Left renal cortex interstitium (tissue), 4 donors: ENCODE results near the gene PHF3. TPM values are rescaled to one million over a fixed set of nuclear protein-coding genes. Genes with fewer than 3 reads are reported as not detected.
"Not testable (repeated sequence)": the region's sequence is repeated elsewhere in the genome, so short reads cannot be mapped to it uniquely, and the experiment has no call there.

Experiments
- DNase-seq, 4 donors: peaks; one replicate each; pipeline ENCODE4 v3.0.0-alpha.2; 2013; ENCODE audit warnings: low read depth in 4 of 4, low spot score in 2 of 4, missing footprints in 1 of 4
- polyA plus RNA-seq, 4 donors: library from polyadenylated mRNA; unstranded; fragments of 120-200 nt; gene quantifications; one replicate each; pipeline ENCODE4 v1.2.1, GENCODE V29; 2013; ENCODE audit not compliant: insufficient read length in 4 of 4

PHF3 gene
- polyA plus RNA-seq, 4 donors: 55.4 to 68.6 (median 58.9) TPM

DNA sequence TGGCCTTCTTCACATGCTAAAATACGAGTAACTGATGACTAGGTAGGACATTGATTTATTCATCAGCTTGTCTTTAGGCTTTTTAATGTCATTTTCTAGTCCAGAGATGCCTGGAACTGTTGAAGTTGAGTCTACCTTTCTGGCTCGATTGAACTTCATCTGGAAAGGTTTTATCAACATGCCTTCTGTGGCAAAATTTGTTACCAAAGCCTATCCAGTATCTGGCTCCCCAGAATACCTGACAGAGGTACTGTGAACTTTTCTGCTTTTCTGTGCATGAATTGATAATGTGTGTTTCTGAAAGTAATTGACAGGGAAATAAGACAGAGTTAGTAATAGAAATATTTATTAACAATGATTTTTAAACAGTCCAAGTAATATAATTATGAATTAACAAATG is 71.0 kb downstream of the PHF3 start:
- no peak for DNase-seq

DNA sequence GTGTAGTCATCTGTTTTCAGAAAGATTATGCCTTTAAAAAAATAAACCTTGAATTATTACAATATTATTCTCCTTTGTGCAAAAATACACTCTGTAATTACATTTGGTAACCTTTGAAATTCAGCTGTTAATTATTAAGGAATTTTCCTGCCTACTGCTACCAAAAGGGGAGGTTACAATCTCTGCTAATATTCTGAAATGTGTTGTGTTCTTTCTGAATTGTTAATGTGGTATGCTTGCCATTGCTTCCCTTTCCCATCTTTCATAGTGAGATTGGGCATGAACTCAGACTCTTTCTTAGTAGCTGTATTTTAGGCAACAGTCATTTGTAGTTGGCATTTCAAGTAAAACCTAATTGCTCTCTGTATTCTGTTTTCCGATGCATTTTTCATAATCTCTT is 73.0 kb downstream of the PHF3 start:
- DNase-seq: no peak

GRCh38 chr6:63709148-63709547 is 73.5 kb downstream of the PHF3 start:
- no peak for DNase-seq

- DNase-seq: no peak
Observed at GRCh38 chr6:63713332-63713731, 77.7 kb downstream of the PHF3 start.

GRCh38 chr6:63714091-63714490 is 78.5 kb downstream of the PHF3 start:
- DNase-seq: no peak

DNA sequence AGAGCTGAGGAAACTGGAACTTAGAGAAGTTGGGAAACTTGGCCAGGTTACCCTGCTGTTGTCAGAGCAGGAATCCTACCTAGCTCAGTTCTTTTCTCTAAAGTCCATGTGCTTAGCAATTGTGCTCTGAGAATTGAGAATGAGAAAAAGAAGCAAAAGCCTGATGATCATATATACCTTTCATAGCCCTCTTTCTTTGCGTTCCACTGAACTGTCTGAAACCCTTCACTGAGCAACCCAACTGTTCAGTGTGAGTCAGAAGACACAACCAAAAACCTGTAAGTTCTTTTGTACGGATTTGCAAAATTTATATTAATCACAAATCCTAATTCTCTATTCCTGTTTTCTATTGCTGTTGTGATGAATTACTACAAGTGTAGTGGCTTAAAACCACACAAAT is 80.6 kb downstream of the PHF3 start:
- no peak for DNase-seq

- no peak for DNase-seq
Observed at GRCh38 chr6:63721181-63721580, 85.6 kb downstream of the PHF3 start.

DNA sequence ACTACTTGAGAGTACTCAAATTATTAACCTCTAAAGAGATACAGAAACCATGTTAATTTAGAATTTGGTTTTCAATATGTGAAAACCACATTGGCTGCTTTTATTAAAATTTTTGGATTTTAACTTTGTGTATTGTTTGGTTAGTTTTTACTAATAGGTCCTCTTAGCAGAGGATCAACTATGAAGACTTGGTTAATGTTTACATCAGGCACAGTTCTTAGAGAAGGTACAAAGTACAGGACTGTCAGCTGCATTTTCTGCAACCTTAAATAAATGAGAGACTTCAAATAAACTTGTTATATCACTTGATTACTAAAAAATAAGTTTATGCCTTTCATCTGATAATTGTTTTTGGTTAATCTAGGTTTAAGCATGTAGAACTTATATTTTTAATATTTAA is 89.1 kb downstream of the PHF3 start:
- no peak for DNase-seq

DNA sequence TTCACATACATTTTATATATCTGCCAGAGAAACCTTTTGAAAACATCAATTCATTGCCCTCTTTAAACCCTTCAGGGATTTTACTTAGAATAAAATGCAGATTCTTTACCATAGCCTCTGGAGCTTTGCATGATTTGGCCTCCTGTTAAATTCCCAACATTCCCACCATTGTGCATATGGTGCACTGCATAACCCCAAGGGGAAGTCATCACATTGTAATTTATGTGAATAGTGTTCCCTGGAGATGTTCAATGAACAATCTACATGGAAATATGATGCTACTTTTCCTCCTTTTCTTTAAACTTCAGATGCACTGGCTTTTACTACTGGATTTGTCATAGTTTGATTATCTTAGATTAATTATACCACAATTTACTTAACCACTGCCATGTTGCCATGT is 94.7 kb downstream of the PHF3 start:
- DNase-seq: no peak

DNA sequence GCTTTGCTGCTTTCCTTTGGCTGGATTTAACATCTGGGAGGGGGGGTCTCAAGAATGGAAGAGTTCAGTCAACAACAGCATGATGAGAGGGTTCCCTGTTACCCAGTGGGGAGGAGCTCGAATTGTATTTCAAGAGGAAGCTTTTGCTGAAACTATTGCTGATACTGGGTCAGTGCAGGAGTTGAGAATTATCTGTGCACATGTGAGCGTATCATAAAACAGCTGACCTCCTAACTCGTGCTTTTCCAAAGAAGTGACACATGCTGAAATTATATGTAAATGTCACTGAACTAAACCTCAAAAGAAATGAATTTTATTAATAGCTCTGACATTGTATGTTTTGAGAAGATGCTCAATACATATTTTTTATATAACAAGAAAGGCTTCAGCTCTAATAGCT is 96.3 kb downstream of the PHF3 start:
- no peak for DNase-seq

GRCh38 chr6:63732336-63732735 is 96.7 kb downstream of the PHF3 start:
- DNase-seq: no peak

DNA sequence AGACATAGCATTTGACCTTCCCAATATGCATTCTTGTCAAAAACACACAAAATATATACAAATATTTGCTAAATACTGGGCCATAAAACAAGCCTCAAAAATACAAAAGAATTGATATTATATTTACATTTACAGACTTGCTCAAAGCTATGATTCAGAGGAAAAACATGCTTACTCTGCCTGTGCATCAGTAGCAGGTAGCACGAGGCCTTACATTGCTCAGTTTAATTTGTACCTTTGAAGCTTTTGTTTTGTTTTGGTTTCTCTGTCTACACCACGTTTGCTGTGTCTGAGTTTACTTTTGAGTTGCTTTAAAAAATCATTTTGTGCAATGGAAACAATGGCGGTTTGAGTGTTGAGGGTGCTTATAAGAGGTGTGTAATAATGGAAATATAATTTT is 99.3 kb downstream of the PHF3 start:
- DNase-seq: no peak

- DNase-seq: not testable (repeated sequence)
Observed at GRCh38 chr6:63738190-63738589, 102.6 kb downstream of the PHF3 start.

DNA sequence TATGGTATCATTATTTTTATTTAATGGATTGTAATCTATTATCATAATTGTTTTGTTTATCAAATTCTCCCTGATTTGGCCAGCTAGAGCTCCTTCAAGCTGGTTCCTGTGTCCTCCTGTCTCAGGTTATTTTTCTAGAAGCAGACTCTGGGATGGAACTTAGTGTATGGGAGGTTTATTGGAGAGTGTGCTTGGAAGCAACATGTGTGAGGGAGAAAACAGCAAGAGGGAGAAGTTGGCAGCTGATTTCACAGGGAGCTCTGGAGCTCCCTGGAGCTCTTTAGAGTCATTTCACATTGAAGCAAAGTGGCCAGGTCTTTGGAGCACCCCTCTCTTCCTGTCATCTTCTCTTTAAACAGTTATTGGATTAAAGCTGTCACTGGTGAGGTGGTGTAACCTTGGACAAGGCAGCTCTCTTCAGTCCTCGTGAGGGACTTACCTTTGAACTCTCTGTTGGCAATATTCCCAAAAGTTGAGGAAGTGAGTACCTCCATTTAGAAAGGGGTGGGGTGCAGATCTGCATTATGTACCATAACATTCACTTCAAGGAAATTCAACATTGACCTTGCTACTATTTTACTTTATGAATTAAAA is 103.6 kb downstream of the PHF3 start:
- no peak for DNase-seq

DNA sequence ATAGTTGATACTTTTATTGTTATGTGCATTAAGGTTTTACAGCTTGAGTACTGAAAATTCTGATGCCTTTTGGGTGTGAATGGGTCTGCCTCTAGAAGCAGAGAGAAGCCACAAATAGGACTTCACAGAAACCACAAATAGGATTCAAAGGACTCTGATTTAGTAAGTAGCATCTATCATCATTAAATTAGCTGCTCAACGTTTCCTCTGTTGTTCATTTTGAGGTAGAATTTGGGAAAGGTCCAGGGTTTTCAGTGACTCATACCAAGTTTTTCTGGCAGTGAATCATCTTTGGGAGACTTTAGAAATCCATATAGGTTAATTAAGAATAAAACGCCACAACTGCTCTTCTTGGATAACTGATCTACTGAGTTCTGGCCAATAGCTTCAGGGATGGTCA is 105.1 kb downstream of the PHF3 start:
- no peak for DNase-seq

DNA sequence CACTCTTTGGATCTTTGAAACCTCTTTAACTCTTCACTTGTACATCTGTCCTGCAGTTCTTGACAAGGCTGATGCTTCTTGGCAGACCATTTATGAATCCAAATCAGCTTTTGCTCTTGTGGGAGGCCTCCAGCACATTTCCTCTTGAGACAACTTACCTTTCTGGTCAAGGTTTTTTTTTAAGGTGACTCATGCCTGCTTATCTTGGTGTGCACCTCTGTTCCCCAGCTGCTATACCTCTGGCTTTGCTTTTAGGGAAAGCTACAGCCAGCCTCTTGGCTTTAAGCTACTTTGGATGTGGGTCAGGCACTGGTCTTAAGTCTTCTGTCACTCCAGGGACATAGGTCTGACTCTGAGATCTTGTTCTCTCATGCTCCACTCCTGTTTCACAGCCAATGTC is 106.5 kb downstream of the PHF3 start:
- no peak for DNase-seq

- no peak for DNase-seq
Observed at GRCh38 chr6:63743691-63744090, 108.1 kb downstream of the PHF3 start.

- no peak for DNase-seq
Observed at GRCh38 chr6:63744810-63745209, 109.2 kb downstream of the PHF3 start.

- no peak for DNase-seq
Observed at GRCh38 chr6:63745784-63746183, 110.2 kb downstream of the PHF3 start.

DNA sequence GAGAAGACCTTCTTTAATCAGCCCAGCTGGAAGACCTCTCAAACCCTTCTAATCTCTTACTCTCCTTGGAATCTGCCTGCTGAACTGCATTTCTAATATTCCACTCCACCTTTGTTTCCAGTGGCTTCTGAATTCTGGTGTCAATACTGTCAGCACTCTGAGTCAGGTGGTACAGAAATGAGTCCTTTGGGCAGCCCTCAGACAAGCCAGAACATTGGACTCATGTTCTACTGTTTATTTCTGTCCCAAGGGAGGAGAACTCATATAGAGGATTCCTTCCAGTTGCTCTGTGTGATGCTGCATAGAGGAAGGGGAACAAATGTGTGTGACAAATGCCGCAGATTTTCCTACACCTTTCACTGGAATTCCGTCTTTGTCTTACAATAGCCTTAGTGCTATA is 114.8 kb downstream of the PHF3 start:
- no peak for DNase-seq

- DNase-seq: not testable (repeated sequence)
Observed at GRCh38 chr6:63757275-63757674, 121.7 kb downstream of the PHF3 start.

GRCh38 chr6:63757826-63758225 is 122.2 kb downstream of the PHF3 start:
- DNase-seq: no peak

DNA sequence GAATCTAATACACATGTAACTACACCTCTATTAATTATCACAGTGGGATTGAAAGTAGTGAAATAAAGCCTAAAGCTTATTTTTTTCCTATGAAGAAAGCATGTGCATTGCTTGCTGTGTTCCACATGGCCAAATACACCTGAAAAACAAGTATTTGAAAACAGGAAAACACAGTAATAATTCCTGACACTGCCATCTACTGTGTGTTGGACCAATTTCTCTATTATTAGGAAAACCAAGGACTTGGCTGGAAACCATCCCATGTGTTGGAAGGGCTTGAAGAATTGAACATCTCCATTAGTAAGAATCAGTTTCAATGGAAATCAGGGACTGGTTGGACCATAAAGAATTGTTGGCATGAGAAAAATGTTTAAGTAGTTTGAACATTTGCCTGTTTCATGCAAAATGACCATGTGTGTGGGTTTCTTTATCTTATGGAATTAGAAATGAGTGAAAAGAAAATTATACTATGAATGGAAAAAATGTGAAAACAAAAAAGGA is 124.1 kb downstream of the PHF3 start:
- no peak for DNase-seq
